Hematopoietic multipotent progenitor cell treated with erythropoietin and hydrocortisone succinate and interleukin-3 and kit ligand, for 8 days (in vitro differentiated cells): ENCODE measurements around the gene HDAC4.

ENCODE experiments used
- DNase-seq: peaks from one replicate; pipeline ENCODE4 v3.0.0-alpha.2; 2015

Gene HDAC4

GRCh38 chr2:239365782-239366435 lies 34.9 kb downstream of the HDAC4 start:
- DNase-seq: no peak

- no peak for DNase-seq
These were observed 35.6 kb downstream of the HDAC4 start for GRCh38 chr2:239365071-239365781.

GRCh38 chr2:239363946-239364637 lies 36.7 kb downstream of the HDAC4 start:
- no peak for DNase-seq

- DNase-seq: no peak
These were observed 38.3 kb downstream of the HDAC4 start for GRCh38 chr2:239362507-239362906.

GRCh38 chr2:239361311-239361642 lies 39.5 kb downstream of the HDAC4 start:
- no peak for DNase-seq

- no peak for DNase-seq
These were observed 40.2 kb downstream of the HDAC4 start for GRCh38 chr2:239360421-239361310.

GRCh38 chr2:239360008-239360407 lies 40.8 kb downstream of the HDAC4 start:
- DNase-seq: no peak

- no peak for DNase-seq
These were observed 41.5 kb downstream of the HDAC4 start for GRCh38 chr2:239359196-239359912.

- DNase-seq: no peak
These were observed 42.6 kb downstream of the HDAC4 start for GRCh38 chr2:239358062-239358754.

GRCh38 chr2:239355724-239356123 lies 45.1 kb downstream of the HDAC4 start:
- DNase-seq: no peak

GRCh38 chr2:239355139-239355538 lies 45.7 kb downstream of the HDAC4 start:
- no peak for DNase-seq

- DNase-seq: no peak
These were observed 46.1 kb downstream of the HDAC4 start for GRCh38 chr2:239354791-239355136.

- no peak for DNase-seq
These were observed 46.6 kb downstream of the HDAC4 start for GRCh38 chr2:239354132-239354790.

- DNase-seq: no peak
These were observed 47.1 kb downstream of the HDAC4 start for GRCh38 chr2:239353692-239354091.

GRCh38 chr2:239351687-239352086 lies 49.1 kb downstream of the HDAC4 start:
- no peak for DNase-seq

GRCh38 chr2:239349453-239350135 lies 51.2 kb downstream of the HDAC4 start:
- DNase-seq: no peak

- DNase-seq: no peak
These were observed 52.0 kb downstream of the HDAC4 start for GRCh38 chr2:239348563-239349452.

- DNase-seq: no peak
These were observed 54.1 kb downstream of the HDAC4 start for GRCh38 chr2:239346676-239347075.

- no peak for DNase-seq
These were observed 55.6 kb downstream of the HDAC4 start for GRCh38 chr2:239345251-239345650.

GRCh38 chr2:239344857-239345216 lies 56.0 kb downstream of the HDAC4 start:
- no peak for DNase-seq
